HG03139 (cell line): ENCODE measurements around the gene HTATIP2.
"Not testable (repeated sequence)": the region's sequence is repeated elsewhere in the genome, so short reads cannot be mapped to it uniquely, and the experiment has no call there.

Experiments
- ATAC-seq: cut with Tn5 transposase; IDR thresholded peaks from one replicate; pipeline ENCODE4 v1.9.1; 2021; ENCODE audit not compliant: unreplicated experiment

HTATIP2 gene

DNA sequence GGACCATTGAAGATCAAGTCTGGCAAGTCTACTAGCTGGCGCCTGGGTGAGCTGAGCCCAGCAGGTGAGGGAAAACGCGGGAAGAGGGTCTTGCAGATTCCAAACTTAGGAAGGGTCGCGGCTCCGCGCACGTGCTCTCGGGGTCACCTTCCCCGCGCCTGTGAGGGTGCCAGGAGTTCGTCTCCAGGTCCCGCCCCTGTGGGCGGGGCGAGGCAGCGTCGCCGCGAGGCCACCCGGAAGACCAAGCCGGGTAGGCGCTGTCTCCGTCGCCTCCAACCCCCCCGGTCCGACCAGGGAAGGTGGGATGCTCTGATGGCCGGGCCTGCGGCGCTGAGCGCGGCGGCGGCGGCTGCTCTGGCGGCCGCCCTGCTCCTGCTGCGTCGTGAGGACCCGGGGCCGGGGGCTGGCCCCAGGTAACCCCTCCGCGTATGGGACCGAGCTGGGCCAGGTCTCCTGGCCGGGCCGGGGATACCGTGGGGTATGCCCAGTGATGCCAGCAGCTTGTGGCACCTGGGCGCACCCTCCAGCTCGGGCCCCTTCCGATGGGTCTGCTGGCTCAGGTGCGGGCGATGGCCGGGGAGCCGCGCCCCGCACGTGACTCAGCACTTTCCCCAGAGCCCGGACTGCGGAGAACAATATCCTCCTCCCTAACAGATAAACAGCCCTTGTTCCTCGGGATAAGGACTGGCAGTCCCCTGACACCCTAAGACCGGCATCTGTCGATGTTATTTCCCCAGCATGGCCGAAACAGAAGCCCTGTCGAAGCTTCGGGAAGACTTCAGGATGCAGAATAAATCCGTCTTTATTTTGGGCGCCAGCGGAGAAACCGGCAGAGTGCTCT, at the start of gene HTATIP2:
Gene HTATIP2 (plus strand): TSS at position 215 of the 841 bp plus-strand sequence. CDS start 524 bp downstream, at position 739.
- ATAC-seq = peak; percentile 91

DNA sequence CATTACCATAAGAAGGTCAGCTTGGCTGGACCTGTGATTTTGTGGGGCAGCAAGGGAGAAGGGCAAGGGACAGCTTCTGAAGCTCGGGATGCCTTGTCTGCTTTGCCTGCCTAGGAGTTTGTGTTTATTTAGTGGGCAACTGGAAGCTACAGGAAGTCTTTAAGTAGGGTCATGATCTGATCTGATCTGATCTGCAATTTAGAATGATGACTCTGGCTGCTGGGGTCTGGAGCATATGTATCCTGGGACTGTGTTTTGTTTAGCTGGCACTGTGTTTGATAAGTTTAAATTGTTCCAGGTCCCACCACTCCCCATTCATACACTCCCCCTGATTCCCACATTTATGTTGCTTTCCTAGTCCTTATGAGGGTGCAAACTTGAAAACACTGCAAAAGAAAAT, 47.7 kb upstream of the HTATIP2 start:
- ATAC-seq = no peak

DNA sequence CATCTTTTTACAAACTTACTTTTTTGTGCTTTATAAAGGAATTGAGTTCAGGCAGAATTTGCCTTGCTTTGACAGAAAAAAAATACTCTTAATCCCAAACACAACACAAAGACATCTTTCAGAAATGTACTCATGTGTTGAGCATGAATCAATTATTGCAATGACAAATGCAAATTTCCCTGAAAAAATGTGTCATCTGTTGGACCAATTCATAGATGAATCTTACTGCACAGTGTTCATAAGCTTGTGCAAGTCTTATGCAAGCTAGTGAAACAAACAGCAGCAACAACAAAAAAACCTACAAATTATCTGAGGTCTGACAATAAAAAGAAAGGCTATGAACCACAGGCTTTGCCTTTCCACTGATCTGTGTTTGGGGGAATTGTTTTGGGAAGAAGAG, 42.3 kb upstream of the HTATIP2 start:
- no peak for ATAC-seq

DNA sequence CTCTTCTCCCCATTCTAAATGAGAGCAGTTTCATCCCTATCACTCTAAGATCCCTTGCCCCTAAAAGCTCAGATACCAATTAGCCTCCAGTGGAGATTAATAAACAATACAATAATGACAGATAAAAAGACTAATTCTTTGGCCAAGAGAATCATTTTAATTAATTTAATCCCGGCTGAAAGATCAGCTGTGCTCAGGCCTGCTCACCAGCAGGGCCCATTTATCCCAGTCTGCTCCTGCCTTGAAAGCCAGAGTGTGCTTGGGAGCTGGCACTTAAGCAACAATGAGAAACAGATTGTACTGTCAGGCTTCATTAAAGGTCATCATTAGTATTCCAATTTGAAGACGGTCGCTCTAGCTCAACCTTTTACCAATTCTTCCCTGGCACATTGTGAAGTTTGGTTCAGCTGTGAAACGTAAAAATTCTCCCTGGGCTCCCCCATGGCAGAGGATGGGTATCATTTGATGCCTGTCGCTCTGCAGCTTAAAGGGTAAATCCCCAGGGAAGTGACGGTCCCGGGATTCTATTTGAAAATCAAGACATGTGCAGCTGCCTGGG, 36.1 kb upstream of the HTATIP2 start:
- ATAC-seq = no peak

DNA sequence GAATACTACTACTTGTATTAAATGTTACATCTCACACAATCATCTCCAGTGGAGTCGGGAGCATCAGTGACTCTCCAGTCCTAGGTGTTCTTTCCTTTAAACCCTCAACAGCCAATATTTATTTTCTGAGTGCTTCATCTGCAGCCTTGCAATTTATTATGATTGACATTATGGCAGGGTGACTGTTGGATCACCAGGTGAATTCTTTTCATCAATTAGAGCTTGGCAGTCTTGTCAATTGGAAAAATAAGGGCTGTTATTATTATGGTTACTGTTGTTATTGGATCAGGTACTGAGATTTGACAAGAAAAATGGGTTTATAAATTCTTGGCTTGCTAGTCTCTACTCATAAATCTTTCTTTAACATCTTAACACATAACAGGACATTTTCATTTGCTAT, 27.5 kb upstream of the HTATIP2 start:
- no peak for ATAC-seq

DNA sequence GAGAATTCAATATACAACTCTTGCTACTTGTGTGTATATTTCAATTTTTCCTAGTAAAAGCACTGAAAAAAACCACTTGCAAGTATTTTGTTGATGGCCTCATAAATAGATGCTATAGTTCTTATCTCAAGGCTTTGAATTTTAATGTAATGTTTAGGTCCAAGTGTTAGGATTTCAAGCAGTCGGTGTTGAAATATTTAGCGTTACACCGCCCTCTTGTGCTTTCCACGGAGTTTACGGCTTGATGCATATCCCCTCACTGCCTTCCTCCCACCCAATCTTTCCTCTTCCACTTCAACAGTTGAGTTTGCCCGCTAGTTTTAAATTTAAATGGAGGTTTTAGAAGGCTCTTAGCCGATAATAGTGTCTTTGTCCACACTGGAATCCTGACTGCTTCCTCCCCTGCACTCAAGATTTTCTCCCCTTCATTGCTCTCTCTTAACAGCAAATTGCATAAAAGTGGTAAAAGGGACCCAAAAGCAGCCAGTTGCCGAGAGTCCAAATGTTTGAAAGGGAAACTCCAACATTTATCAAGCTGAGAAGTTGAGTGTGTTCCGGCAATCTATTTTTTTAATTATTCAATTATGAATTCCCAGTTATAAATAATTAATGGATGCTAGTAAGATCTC, 25.9 kb upstream of the HTATIP2 start:
- no peak for ATAC-seq

DNA sequence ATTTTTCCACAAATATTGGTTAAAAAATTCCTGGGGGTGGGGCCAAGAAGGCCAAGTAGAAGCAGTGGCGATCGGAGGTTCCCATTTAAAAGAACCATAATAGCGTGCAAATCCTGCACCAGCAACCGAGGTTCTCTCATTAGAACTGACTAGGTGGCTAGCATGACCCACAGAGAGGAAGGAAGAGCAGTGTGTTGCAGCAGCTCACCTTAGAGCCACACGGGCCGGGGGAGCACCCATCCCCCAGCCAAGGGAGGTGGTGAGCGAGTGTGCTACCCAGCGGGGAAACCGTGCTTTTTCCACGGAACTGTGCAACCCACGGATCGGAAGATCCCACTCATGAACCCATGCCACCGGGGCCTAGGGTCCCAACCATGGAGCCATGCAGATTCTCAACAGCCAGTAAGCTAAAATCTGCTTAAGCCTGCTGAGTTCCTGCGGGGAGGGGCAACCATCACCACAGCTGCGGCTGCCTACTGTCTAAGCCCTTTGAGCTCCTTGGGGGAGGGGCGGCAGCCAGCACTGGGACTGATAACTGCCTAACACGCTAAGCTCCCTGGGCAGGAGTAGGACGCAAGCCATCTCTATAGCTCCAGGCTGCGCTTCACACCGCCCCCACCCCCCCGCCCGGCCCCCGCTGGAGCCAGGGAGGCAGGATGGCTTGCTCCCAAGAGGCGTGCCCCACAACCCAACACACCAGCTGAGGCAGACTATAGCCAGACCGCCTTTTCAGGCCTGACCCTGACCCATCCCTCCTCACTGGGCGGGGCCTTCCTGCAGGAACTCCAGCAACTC, 21.0 kb upstream of the HTATIP2 start:
- ATAC-seq = no peak

DNA sequence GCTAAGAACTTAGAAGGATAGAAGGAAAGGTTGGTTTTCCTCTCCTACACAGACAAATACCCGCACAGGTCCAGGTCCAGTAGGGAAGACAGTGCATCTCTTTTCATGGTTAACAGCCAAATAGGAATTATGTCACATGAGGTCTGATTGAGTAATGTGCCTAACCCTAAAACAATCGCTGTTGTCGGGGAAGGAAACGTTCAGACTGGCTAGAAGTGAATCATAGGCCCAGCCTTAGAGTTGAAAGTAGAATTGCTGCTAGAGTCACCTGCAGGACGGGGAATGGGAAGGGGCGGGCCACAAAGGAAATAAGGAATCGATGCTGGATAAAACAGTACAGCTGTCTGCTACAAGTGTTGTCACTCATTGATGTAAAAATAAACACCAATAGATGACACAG, 12.4 kb upstream of the HTATIP2 start:
- no peak for ATAC-seq

DNA sequence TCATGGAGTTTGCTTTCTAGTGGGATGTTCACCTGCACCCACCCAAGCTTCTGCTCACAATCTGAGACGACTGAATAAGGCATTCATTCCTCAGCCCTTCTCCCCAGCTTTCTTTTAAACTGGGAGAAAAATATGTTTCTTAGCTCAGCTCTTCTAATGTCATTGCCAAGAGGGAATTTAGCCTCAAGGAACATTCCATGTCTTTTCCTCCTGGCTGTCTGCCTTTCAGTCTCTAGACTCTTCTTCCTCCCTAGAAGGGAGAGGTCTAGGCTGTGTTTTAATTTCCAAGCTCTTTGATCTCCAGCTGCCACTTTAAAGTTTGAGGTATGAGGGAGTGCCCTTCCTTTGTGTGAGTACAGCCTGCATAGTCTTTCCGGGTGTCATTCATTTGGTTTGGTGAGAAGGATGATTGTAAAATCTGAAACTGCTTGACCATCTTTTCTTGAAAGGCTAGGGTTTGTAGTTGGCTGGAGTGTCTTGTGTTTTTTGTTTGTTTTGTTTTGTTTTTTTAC, 11.7 kb upstream of the HTATIP2 start:
- no peak for ATAC-seq

DNA sequence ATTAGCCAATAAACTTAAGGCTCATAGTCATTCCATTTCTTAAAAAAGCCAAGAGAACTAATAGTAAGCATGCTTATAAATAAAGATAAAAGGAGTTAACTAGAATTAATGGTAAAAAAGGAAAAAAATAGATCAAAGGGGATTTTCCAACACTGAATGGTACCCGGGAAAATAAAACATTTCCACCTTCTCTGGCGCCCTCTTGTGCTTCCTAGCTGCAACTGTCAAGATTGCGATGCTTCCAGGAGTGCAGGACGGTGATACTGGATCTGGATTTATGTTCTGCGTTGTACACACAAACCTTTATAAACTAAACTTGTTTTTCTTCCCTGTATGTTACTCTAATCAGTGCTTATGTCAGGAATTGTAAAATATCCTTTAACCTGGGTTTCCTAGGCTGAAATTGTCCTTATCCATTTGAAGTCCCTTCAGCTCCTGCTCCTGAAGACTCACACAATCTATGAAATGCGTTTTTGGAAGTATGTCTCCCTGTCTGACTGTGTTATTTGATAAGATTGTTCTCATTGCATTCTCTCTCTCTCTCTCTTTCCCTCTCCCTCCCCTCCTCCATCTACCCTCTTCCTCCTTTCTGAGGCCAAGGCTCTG, 9.6 kb upstream of the HTATIP2 start:
- ATAC-seq = no peak

DNA sequence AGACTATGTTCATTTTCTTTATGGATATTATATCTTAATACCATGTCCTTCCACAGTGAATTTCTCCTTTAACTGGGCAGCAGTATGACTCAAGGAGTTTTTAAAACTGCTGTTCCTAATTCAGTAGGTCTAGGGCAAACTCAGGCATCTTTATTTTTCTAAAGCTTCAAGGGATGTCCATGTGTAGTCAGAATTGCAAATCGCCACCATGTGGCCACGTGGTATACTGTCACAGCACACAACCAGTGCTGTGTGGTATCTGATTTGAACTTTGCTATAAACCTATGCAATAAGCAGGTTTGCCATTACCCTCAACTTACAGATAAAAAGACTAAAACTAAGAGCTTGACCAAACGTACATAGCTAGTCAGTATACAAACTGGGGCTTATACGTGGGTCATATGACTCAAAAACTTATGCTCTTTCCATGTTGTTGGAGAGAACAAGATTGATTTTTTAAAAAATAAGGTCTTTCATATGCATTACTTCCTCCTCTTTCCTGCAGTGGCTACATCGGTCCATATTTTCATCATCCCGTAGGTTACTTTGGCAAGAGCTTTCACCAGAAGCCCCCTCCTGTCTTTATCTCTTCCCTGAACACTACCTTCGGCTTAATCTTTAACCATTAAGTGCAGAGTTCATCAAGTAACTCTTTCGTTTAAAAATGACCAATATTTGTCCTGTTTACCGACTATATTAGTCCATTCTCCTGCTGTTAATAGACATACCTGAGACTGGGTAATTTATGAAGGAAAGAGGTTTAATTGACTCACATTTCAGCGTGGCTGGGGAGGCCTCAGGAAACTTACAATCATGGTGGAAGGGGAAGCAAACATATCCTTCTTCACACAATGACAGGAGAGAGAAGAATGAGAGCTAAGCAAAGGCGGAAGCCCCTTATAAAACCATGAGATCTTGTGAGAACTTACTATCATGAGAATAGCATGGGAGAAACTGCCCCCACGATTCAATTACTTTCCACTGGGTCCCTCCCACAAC, 8.0 kb upstream of the HTATIP2 start:
- ATAC-seq = peak; percentile 83

DNA sequence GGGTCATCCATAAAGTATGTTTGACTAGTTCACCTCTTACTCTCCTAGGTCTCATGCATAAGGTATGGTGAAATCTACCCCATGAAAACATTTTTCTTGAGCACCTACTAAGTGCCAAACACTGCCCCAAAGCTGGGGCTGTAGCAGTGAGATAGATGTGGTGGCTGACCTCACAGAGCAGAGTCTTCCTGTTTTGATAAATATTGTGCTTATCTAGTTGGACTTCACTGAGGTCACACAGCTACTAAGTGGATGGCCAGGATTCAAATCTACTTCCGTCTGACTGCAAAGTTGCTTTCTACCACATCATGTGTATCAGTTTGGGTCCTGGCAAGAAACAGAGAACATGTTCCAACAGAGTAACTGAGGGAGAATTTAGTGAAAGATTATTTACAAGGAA, 6.4 kb upstream of the HTATIP2 start:
- no peak for ATAC-seq

DNA sequence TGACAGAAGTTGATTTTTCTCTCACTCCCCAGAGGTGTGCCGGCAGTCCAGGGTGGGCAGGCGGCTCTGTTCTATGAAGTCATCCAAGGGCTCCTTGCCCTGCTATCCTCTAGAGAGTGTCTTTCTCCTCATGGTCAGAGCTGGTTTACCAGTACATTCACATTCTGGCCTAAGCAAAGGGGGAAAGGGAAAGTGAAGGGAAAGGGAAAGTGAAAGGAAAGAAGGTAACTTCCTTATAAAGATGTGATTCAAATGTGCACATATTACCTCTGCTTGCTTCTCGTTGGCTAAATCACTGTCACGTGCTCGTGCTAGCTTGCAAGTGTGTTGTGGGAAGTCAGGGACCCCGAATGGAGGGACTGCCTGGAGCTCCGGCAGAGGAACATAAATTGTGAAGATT, 2.9 kb upstream of the HTATIP2 start:
- ATAC-seq = no peak

DNA sequence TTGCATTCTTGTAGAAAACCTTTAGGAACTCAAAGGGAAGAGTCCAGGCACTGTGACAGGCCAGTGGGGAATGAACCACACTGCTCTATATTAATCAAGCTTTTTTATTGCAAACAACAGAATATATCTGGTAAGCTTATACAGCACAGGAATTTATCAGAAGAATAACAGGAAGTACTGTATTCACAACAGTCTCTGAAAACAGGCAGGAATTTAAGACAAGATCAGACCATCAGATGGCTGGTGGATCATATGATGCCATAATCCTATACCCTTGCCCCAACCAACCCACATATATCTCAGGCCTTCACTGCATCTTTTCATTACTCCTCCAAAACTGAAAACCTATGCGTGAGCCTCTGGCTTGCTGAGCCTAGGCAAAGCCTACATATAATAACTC, 1.0 kb upstream of the HTATIP2 start:
- no peak for ATAC-seq

DNA sequence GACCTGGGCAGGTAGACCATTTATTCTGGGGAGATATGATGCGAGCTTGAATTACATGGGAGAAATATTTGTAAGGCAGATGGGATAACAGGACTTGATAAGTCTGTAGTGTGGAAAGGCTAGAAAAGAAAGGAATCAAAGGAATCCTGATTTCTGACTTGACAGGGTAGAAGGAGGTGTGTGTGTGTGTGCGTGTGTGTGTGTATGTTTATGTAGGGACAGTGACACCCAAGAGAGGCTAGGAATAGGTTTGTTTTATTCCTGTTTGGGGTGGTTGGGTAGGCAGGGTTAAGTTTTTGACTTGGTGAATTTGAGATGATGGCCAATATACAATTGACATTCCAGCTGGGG, 390 bp upstream of the HTATIP2 start:
- ATAC-seq = no peak

DNA sequence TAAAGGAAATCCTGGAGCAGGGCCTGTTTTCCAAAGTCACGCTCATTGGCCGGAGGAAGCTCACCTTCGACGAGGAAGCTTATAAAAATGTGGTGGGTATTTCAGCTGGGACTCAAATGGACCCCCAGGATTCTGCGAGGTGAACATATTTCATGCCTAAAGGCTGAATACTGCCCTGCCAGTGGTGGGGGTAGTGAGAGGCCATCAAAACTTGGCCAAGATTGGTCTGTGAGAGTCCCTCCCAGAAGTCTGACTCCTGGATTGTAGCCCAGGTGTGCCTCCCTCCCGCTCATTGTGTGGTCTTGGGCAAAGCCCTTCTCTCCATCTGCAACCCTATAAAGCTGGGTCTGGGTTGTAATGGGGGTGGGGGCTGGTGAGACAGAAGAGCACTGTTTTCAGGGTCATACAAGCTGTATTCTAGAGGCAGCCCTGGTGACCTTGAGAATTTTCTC, 853 bp downstream of the HTATIP2 start:
- ATAC-seq = no peak

DNA sequence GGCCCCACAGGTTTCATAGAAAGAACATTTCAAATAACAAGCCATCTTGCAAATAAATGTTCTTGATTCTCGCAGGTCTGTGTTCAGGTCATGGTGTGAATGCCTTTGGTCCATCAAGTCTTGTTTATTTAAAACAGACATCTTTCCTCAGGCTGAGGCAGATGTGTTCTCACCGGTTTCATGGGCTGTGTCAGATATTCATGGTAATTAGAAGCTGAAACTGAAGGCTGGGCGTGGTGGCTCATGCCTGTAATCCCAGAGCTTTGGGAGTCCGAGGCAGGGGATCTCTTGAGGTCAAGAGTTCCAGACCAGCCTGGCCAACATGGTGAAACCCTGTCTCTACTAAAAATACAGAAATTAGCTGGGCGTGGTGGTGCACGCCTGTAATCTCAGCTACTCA, 2.0 kb downstream of the HTATIP2 start:
- ATAC-seq = not testable (repeated sequence)

DNA sequence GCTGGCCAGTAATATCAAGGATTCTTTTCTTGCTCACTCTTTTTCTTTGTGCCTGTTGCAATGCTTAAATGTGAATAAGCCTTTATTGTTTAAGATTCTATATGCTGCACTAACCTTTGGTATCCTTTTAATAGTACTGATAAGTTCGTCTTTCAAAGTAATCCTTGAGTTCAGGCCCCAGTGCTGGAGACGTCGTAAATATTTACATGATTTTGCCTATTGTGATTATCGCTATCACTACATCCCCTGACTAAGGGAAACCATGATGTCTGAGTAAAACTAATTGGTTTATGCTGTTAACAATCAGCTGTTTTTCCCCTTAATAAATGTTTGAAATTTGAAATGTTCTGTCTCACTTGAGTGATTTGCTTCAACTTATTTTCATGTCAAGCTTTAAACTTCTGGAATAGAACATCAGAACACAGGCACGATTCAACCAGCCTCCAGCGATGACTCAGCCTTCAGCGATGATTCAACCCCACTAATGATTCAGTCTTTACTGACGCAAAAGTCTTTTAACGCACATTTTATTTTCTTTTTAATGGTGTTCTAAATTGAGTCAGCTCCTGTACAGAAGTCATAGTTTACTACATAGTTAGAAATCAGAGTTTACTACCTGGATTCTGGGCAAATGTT, 3.9 kb downstream of the HTATIP2 start:
- no peak for ATAC-seq

DNA sequence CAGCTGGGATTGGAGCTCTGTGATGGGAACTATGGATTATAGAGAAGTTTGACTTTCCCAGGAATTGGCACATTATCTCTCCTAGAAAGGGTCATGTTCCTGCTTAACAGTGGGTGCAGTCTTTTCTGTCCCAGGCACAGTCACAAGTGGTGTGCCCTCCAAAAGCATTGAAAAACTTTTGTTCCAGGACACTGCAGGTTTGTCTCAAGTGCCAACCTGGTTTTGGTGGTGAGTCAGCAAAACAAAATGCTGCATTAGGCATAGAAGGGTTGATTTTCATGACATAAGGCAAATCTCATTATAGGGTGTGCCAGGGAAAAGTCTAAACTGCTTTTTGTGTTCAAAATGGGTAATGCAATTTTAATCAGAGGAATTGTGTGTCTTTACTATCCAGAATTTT, 4.9 kb downstream of the HTATIP2 start:
- ATAC-seq = no peak
